OCI-LY7 (cell line): ENCODE results near the gene AP1M1. TPM values are rescaled to one million over a fixed set of nuclear protein-coding genes. Genes with fewer than 3 reads are reported as not detected.
A peak's percentile ranks its signal among the peaks of the same experiment; 100 is the strongest.

Experiments
- BruUV-seq: library from RNA; stranded (reverse); fragments of 400-500 nt; replicated peaks from 2 replicates; lab custom pipeline; 2021; lab: Mats Ljungman, UMichigan
- CTCF ChIA-PET: fragments of 300-600 bp; sonication (Branson Sonifier 250); formaldehyde crosslinking; loops from one replicate; lab custom pipeline; 2022; ENCODE audit warnings: antibody characterized with exemption; ENCODE audit not compliant: unreplicated experiment; lab: Charles Lee
- POLR2A ChIA-PET: fragments of 300-600 bp; sonication (Branson Sonifier 250); formaldehyde crosslinking; loops from one replicate; lab custom pipeline; 2022; ENCODE audit warnings: antibody characterized with exemption; lab: Charles Lee
- DNase-seq: peaks from one replicate; pipeline ENCODE4 v3.0.0-alpha.2; 2015; ENCODE audit warnings: low spot score
- H2AFZ ChIP-seq: fragments of 200-600 bp; sonication (generic), shearing (Covaris generic); 2 replicates; pipeline ENCODE4 v1.6.1; 2014; ENCODE audit warnings: mild to moderate bottlenecking, antibody characterized with exemption, low read length, moderate library complexity
- H3K27ac ChIP-seq: fragments of 200-600 bp; sonication (generic); 2 replicates; pipeline ENCODE4 v1.5.1; 2014; ENCODE audit warnings: mixed run types, low read depth, mild to moderate bottlenecking, moderate library complexity, low read length, inconsistent platforms; ENCODE audit not compliant: poor library complexity, severe bottlenecking
- H3K36me3 ChIP-seq: fragments of 200-600 bp; sonication (generic); 2 replicates; pipeline ENCODE4 v1.6.1; 2014; ENCODE audit warnings: mild to moderate bottlenecking, antibody characterized with exemption, low read length, moderate library complexity, mixed read lengths; ENCODE audit not compliant: insufficient read depth
- H3K4me1 ChIP-seq: fragments of 200-600 bp; sonication (generic); 2 replicates; pipeline ENCODE4 v1.5.1; 2014; ENCODE audit warnings: mild to moderate bottlenecking, low read length; ENCODE audit not compliant: insufficient read depth, poor library complexity, severe bottlenecking
- H3K4me2 ChIP-seq: fragments of 200-600 bp; sonication (generic); 2 replicates; pipeline ENCODE4 v1.6.1; 2014; ENCODE audit warnings: mild to moderate bottlenecking, low read length
- H3K4me3 ChIP-seq: fragments of 200-600 bp; sonication (generic); 2 replicates; pipeline ENCODE4 v1.5.1; 2014; ENCODE audit warnings: mild to moderate bottlenecking, low read depth, low read length; ENCODE audit not compliant: poor library complexity, severe bottlenecking
- H3K79me2 ChIP-seq: fragments of 200-600 bp; sonication (generic); 2 replicates; pipeline ENCODE4 v1.6.1; 2016; ENCODE audit warnings: low read depth, mild to moderate bottlenecking, low read length, moderate library complexity, mixed read lengths; ENCODE audit not compliant: insufficient read depth
- H3K9me2 ChIP-seq: fragments of 200-600 bp; sonication (generic); 2 replicates; pipeline ENCODE4 v1.6.1; 2016; ENCODE audit warnings: mild to moderate bottlenecking, low read length, mixed read lengths; ENCODE audit not compliant: insufficient read depth
- H3K9me3 ChIP-seq: fragments of 200-600 bp; sonication (generic); 2 replicates; pipeline ENCODE4 v1.6.1; 2014; ENCODE audit warnings: mild to moderate bottlenecking, mixed run types, low read length, mixed read lengths
- H4K20me1 ChIP-seq: fragments of 200-600 bp; sonication (generic); 2 replicates; pipeline ENCODE4 v1.6.1; 2014; ENCODE audit warnings: mild to moderate bottlenecking, antibody characterized with exemption, low read length, moderate library complexity, mixed read lengths; ENCODE audit not compliant: insufficient read depth
- EZH2phosphoT487 ChIP-seq: fragments of 200-600 bp; sonication (generic); IDR thresholded peaks from 2 replicates; pipeline ENCODE4 v1.6.1; 2018; ENCODE audit warnings: low read depth, borderline replicate concordance, mild to moderate bottlenecking, mixed run types, antibody characterized with exemption, low read length, moderate library complexity, mixed read lengths
- intact Hi-C: fragments of 100-400 bp; cut with micrococcal nuclease; formaldehyde crosslinking; loops from one replicate; pipeline ENCODE4 v1.10.0; 2022; ENCODE audit not compliant: unreplicated experiment
- total RNA-seq, 2 experiments: library from RNA; depleted of rRNA in 1 of 2; stranded (reverse); fragments of >200 nt in 1 of 2; shearing (Covaris generic) in 1 of 2; gene quantifications; 2 replicates each; pipeline ENCODE4 v1.2.3, GENCODE V29; 2014 to 2022
- TF ChIP-seq, protein P1 (sequence below): fragments of 200-600 bp; sonication (generic); conservative IDR thresholded peaks from 2 replicates; pipeline ENCODE4 v1.5.1; 2014; ENCODE audit warnings: mild to moderate bottlenecking, antibody characterized with exemption, low read length, moderate library complexity, mixed read lengths

AP1M1 gene
- total RNA-seq, 2 experiments from 2014 or later = 92.9 to 94.6 TPM

DNA sequence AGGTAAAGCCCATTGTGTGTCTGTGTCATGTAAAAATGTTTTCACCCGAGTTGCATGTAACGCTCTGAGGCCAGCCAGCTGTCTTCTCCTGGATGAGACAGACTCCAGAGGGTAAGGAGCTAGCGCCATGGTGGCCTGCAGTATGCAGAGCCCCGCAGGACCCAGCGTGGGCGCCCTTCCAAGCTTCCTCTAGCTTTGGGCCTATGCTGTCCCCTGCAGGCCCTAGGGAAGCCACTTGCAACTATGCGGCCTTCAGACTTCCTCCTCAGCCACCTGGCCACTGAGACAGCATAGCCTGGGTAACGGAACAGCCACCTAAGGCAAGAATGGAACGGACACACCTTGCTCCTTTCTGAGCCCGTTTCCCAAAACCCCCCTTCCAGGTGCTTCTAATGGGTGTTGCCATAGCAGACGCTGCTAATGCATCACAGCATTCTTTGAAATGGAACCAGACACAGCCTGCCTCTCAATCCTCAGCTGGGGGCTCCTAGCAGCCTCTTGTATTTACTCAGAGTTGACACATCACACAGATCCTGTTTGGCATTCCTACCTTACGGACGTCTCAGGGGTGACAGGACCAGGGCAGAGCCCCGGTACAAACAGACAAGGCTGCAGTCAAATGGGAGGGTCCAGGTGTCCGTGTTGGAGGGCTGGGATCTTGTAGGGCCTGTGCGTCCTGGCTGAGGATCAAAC, 6.3 kb upstream of the AP1M1 start:
- Histone ChIP-seq H3K27ac (no peak overlapping the region), H3K9me2 (no peaks in the 10 kb centered on the region), H2AFZ (no peak overlapping the region), H3K4me2 (no peak overlapping the region), H3K9me3 (no peaks in the 10 kb centered on the region), H3K79me2 (peaks cover 6% of the 10 kb centered on the region), H3K4me3 (no peak overlapping the region), H4K20me1 (no peaks in the 10 kb centered on the region), H3K4me1 (peaks cover 8% of the 10 kb centered on the region), H3K36me3 (peaks cover 49% of the 10 kb centered on the region)
- TSS peak; percentile 76 for BruUV-seq
- CTCF ChIA-PET = no interaction called here
- no peak for DNase-seq
- intact Hi-C loops = no loop called here
- POLR2A ChIA-PET = no interaction called here
- TF ChIP-seq EZH2phosphoT487 = no peak
- TF ChIP-seq, protein P1, sequence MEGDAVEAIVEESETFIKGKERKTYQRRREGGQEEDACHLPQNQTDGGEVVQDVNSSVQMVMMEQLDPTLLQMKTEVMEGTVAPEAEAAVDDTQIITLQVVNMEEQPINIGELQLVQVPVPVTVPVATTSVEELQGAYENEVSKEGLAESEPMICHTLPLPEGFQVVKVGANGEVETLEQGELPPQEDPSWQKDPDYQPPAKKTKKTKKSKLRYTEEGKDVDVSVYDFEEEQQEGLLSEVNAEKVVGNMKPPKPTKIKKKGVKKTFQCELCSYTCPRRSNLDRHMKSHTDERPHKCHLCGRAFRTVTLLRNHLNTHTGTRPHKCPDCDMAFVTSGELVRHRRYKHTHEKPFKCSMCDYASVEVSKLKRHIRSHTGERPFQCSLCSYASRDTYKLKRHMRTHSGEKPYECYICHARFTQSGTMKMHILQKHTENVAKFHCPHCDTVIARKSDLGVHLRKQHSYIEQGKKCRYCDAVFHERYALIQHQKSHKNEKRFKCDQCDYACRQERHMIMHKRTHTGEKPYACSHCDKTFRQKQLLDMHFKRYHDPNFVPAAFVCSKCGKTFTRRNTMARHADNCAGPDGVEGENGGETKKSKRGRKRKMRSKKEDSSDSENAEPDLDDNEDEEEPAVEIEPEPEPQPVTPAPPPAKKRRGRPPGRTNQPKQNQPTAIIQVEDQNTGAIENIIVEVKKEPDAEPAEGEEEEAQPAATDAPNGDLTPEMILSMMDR = no peak

DNA sequence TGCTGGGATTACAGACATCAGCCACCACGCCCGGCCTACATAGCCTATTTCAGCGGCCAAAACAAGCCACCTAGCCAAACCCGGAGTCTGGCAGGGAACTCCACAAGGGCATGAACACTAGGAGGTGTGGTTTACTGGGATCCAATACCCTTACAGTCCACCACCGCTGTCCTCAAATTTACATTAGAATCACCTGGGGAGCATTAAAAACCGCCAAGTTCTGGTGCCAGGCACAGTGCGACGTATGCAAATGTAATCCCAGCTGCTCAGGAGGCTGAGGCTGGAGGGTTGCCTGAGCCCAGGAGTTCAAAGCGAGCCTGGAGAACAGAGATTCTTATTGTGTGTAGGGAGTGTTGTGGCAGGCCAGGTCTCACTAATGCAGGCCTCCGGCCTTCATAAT, 4.2 kb upstream of the AP1M1 start:
- Histone ChIP-seq H3K4me2 (no peak overlapping the region), H3K36me3 (peaks cover 35% of the 10 kb centered on the region), H2AFZ (no peak overlapping the region), H3K79me2 (peaks cover 6% of the 10 kb centered on the region), H3K4me3 (no peak overlapping the region), H3K4me1 (peaks cover 15% of the 10 kb centered on the region), H4K20me1 (0 out of 2 replicates have a peak, but pooled peaks cover 2% of the 10 kb centered on the region), H3K27ac (no peak overlapping the region), H3K9me3 (no peaks in the 10 kb centered on the region), H3K9me2 (no peaks in the 10 kb centered on the region)
- POLR2A ChIA-PET = interaction anchor here (0.7 kb wide), 1 partner anchor 103 kb away, joined by 3 read pairs; no protein-coding TSS in a partner anchor
- DNase-seq = no peak
- TF ChIP-seq, protein P1 = no peak
- TF ChIP-seq EZH2phosphoT487 = no peak
- intact Hi-C loops = no loop called here
- CTCF ChIA-PET = no interaction called here
- no TSS peak for BruUV-seq

DNA sequence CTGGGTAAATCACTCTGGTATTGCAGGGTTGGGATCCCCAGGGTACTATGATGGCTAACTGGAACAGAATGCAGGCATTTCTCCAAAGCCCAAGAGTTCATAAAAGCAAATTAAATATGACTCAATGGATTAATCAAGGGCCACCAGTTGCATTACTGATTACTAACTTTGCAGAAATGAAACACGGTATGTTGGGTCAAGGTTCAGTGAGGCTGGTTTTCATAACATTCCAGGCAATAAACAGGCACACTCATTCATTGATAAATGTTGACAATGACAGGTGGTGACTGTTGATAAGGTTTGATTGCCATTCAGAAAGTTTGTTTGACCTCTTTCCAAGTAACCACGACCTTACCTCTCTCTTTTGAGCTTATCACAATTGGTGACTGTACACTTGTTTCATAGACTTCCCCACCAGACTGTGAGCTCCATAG, 506 bp upstream of the AP1M1 start:
- intact Hi-C loops = no loop called here
- DNase-seq = peak; percentile 13
- Histone ChIP-seq H3K27ac (peak overlapping the region; percentile 54), H3K4me3 (peak overlapping the region; percentile 89), H3K4me2 (peak overlapping the region; percentile 96), H3K36me3 (peaks cover 8% of the 10 kb centered on the region; the same call in 1 of the 2 replicates), H2AFZ (peak overlapping the region; percentile 60), H3K4me1 (peaks cover 24% of the 10 kb centered on the region), H3K79me2 (peaks cover 22% of the 10 kb centered on the region), H3K9me2 (no peaks in the 10 kb centered on the region), H3K9me3 (no peaks in the 10 kb centered on the region), H4K20me1 (0 out of 2 replicates have a peak, but pooled peaks cover 8% of the 10 kb centered on the region)
- ChIA-PET CTCF (interaction anchor here (1.1 to 1.2 kb wide), 2 partner anchors 11 to 12 kb away, joined by 3 to 5 read pairs; partner anchors contain the start of gene FAM32A), POLR2A (interaction anchor here (0.5 to 2.2 kb wide), 5 partner anchors 12 to 611 kb away, joined by 3 to 12 read pairs (median 4); partner anchors contain the start of gene FAM32A)
- TF ChIP-seq, protein P1 = no peak
- TF ChIP-seq EZH2phosphoT487 = no peak
- TSS peak; percentile 95 for BruUV-seq
